SK-N-SH (cell line): ENCODE results near the gene ACLY. TPM values are rescaled to one million over a fixed set of nuclear protein-coding genes. Genes with fewer than 3 reads are reported as not detected.

Experiments used
- CTCF ChIA-PET: fragments of 300-600, 350-600 bp; formaldehyde crosslinking; extraction: SDS; loops from one replicate; lab custom pipeline; 2021; lab: Yijun Ruan, JAX
- POLR2A ChIA-PET: fragments of 350-600 bp; sonication (Branson Sonifier 250); formaldehyde crosslinking; extraction: SDS; loops from one replicate; lab custom pipeline; 2020; ENCODE audit warnings: antibody characterized with exemption, inconsistent platforms; lab: Yijun Ruan, JAX
- DNase-seq: peaks from one replicate; pipeline ENCODE4 v3.0.0; 2012
- H2AFZ ChIP-seq: fragments of 200-600 bp; sonication (generic); 2 replicates; pipeline ENCODE4 v1.8.1; 2016; ENCODE audit warnings: antibody characterized with exemption, mild to moderate bottlenecking, low read depth
- H3F3A ChIP-seq: fragments of 200-600 bp; sonication (generic); replicated peaks from 2 replicates; pipeline ENCODE3; 2016; ENCODE audit warnings: antibody characterized with exemption, mild to moderate bottlenecking; ENCODE audit not compliant: insufficient read depth
- H3K27ac ChIP-seq, 2 experiments: fragments of 200-500 bp in 1 of 2; fragments of 200-600 bp in 1 of 2; sonication (Bioruptor generic) in 1 of 2; sonication (generic), shearing (Covaris generic) in 1 of 2; 2 replicates each; pipeline versions ENCODE4 v1.5.1 to v1.6.1; 2014 to 2016; ENCODE audit warnings: low read depth in 2 of 2, inconsistent platforms in 1 of 2, low read length in 1 of 2, mild to moderate bottlenecking in 1 of 2, mixed read lengths in 1 of 2
- H3K27me3 ChIP-seq: fragments of 200-600 bp; sonication (generic), shearing (Covaris generic); 2 replicates; pipeline ENCODE4 v1.6.1; 2016; ENCODE audit warnings: mixed run types; ENCODE audit not compliant: insufficient read depth
- H3K36me3 ChIP-seq, 2 experiments: fragments of 200-500 bp in 1 of 2; fragments of 200-600 bp in 1 of 2; sonication (Bioruptor generic) in 1 of 2; sonication (generic) in 1 of 2; replicated peaks in 1 of 2; 2 replicates each; pipeline versions ENCODE3 to v1.5.1; 2014 to 2016; ENCODE audit warnings: low read length in 1 of 2, mild to moderate bottlenecking in 1 of 2; ENCODE audit not compliant: insufficient read depth in 2 of 2, control insufficient read depth in 1 of 2
- H3K4me1 ChIP-seq, 2 experiments: fragments of 200-500 bp in 1 of 2; fragments of 200-600 bp in 1 of 2; sonication (Bioruptor generic) in 1 of 2; sonication (generic), shearing (Covaris generic) in 1 of 2; 2 replicates each; pipeline versions ENCODE4 v1.5.1 to v1.6.1; 2014 to 2016; ENCODE audit warnings: low read depth in 1 of 2, low read length in 1 of 2, mixed run types in 1 of 2; ENCODE audit not compliant: insufficient read depth in 2 of 2, control insufficient read depth in 1 of 2
- H3K4me2 ChIP-seq: fragments of 200-600 bp; sonication (generic), shearing (Covaris generic); 2 replicates; pipeline ENCODE4 v1.6.1; 2017; ENCODE audit warnings: mixed run types
- H3K4me3 ChIP-seq, 2 experiments: fragments of 200-500 bp in 1 of 2; fragments of 200-600 bp in 1 of 2; sonication (Bioruptor generic) in 1 of 2; sonication (generic), shearing (Covaris generic) in 1 of 2; 2 replicates each; pipeline versions ENCODE4 v1.5.1 to v1.8.1; 2014 to 2016; ENCODE audit warnings: low read depth in 2 of 2, inconsistent platforms in 1 of 2, low read length in 1 of 2, mild to moderate bottlenecking in 1 of 2, mixed read lengths in 1 of 2, moderate library complexity in 1 of 2
- H3K79me2 ChIP-seq: fragments of 200-600 bp; sonication (generic); 2 replicates; pipeline ENCODE4 v1.8.1; 2017; ENCODE audit warnings: mild to moderate bottlenecking; ENCODE audit not compliant: insufficient read depth
- H3K9ac ChIP-seq: fragments of 200-600 bp; sonication (generic); 2 replicates; pipeline ENCODE4 v1.6.1; 2017; ENCODE audit warnings: mixed run types
- H3K9me2 ChIP-seq: fragments of 200-600 bp; sonication (generic); 2 replicates; pipeline ENCODE4 v1.6.1; 2017; ENCODE audit warnings: mixed run types
- H3K9me3 ChIP-seq: fragments of 200-600 bp; sonication (generic); 2 replicates; pipeline ENCODE4 v1.6.1; 2017; ENCODE audit warnings: mixed run types, mild to moderate bottlenecking, moderate library complexity
- H4K20me1 ChIP-seq: fragments of 200-600 bp; sonication (generic); 2 replicates; pipeline ENCODE4 v1.6.1; 2017; ENCODE audit warnings: mild to moderate bottlenecking, mixed run types; ENCODE audit not compliant: insufficient read depth
- CTCF ChIP-seq: fragments of 200-600 bp; sonication (generic); IDR thresholded peaks from 2 replicates; pipeline ENCODE4 v1.6.1; 2017; ENCODE audit warnings: antibody characterized with exemption, mild to moderate bottlenecking, moderate library complexity
- EP300 ChIP-seq, 2 experiments: IDR thresholded peaks; 2 replicates each; pipeline versions ENCODE4 v1.4.0 to v1.6.1; 2012; ENCODE audit warnings: borderline replicate concordance in 1 of 2, low read depth in 1 of 2, low read length in 1 of 2
- FOXJ3 ChIP-seq: sonication (generic); formaldehyde crosslinking; IDR thresholded peaks from 2 replicates; pipeline ENCODE4 v1.5.1; 2020; ENCODE audit warnings: mild to moderate bottlenecking, missing genetic modification reagents
- IRF3 ChIP-seq: fragments of 150-350 bp; IDR thresholded peaks from 2 replicates; pipeline ENCODE4 v1.6.1; 2016; ENCODE audit warnings: mild to moderate bottlenecking, low read depth, low read length
- REST ChIP-seq: IDR thresholded peaks from 2 replicates; pipeline ENCODE4 v1.6.1; 2012; ENCODE audit warnings: mild to moderate bottlenecking, low read depth, low read length, moderate library complexity
- RFX5 ChIP-seq: IDR thresholded peaks from 2 replicates; pipeline ENCODE4 v1.6.1; 2012; ENCODE audit warnings: mild to moderate bottlenecking, improper control_type of control experiment, low read length
- USF2 ChIP-seq: fragments of 150-350 bp; IDR thresholded peaks from 2 replicates; pipeline ENCODE4 v1.6.1; 2017; ENCODE audit warnings: antibody characterized with exemption, low read length, low read depth, borderline replicate concordance
- WGBS: methylation state at CpG from one replicate; pipeline ENCODE4 v1.1.6; 2017; ENCODE audit warnings: low lambda C conversion rate; 5-methylcytosine and 5-hydroxymethylcytosine counted together
- polyA plus RNA-seq, 3 experiments: library from polyadenylated mRNA; depleted of rRNA; stranded (reverse); fragments of >200 nt; gene quantifications; 2 replicates each; pipeline ENCODE4 v1.2.3, GENCODE V29; 2012

Gene ACLY
- polyA plus RNA-seq, 1 of the 3 experiments (the other 2 are of a cell fraction), result 163 TPM

GRCh38 chr17:41948762-41949460 is 30.2 kb upstream of the ACLY start:
- Histone ChIP-seq H3K27ac (no peak overlapping the region), H3K4me2 (no peak overlapping the region), H3K27me3 (no peaks in the 10 kb centered on the region), H2AFZ (no peak overlapping the region), H3K79me2 (no peaks in the 10 kb centered on the region), H3K4me1 (no peaks in the 10 kb centered on the region), H3K9ac (no peak overlapping the region), H3K9me2 (no peaks in the 10 kb centered on the region), H3F3A (no peaks in the 10 kb centered on the region), H4K20me1 (no peaks in the 10 kb centered on the region), H3K4me3 (no peak overlapping the region), H3K9me3 (no peaks in the 10 kb centered on the region), H3K36me3 (peaks cover 0 to 8% of the 10 kb centered on the region in 2 experiments)
- DNase-seq, result no peak
- WGBS, result 82% methylated on average over 9 of the region's 11 CpGs
- TF ChIP-seq USF2, result no peak
- TF ChIP-seq CTCF, result no peak
- TF ChIP-seq EP300 (IDR thresholded peaks at IDR 0.05; ENCODE audit: borderline replicate concordance in 1 of 2, low read depth in 1 of 2, low read length in 1 of 2), result no peak
- TF ChIP-seq FOXJ3 (CRISPR knock-in tag), result no peak
- ChIA-PET CTCF (interaction anchor here (0.9 to 2.8 kb wide), 3 partner anchors 11 to 18 kb away, joined by 3 to 17 read pairs (median 7); partner anchors contain the start of gene ODAD4), POLR2A (no interaction called here)

- Histone ChIP-seq H3K4me2 (no peak overlapping the region), H3K27me3 (no peaks in the 10 kb centered on the region), H3K79me2 (no peaks in the 10 kb centered on the region), H3K27ac (no peak overlapping the region), H3K9me2 (no peaks in the 10 kb centered on the region), H3K9ac (no peak overlapping the region), H3F3A (no peaks in the 10 kb centered on the region), H4K20me1 (no peaks in the 10 kb centered on the region), H3K4me3 (no peak overlapping the region), H3K36me3 (no peaks in the 10 kb centered on the region), H3K4me1 (peaks cover 0 to 3% of the 10 kb centered on the region in 2 experiments; a peak in 1 of 4 replicates), H2AFZ (no peak overlapping the region), H3K9me3 (no peaks in the 10 kb centered on the region)
- no peak for DNase-seq
- 68% methylated on average over 3 of the region's 3 CpGs for WGBS
- ChIA-PET POLR2A (no interaction called here), CTCF (interaction anchor here (1.2 to 1.7 kb wide), 4 partner anchors 10 to 15 kb away, joined by 3 to 4 read pairs (median 3); partner anchors contain the start of gene ODAD4)
- no peak for TF ChIP-seq RFX5
- TF ChIP-seq REST, result no peak
- no peak for TF ChIP-seq IRF3
Measured at GRCh38 chr17:41944943-41945342, 26.2 kb upstream of the ACLY start.
